Type B pancreatic cell (in vitro differentiated cells): Measurements from ENCODE around the gene MTRF1. TPM values are rescaled to one million over a fixed set of nuclear protein-coding genes. Genes with fewer than 3 reads are reported as not detected.
"Not testable (repeated sequence)": the region's sequence is repeated elsewhere in the genome, so short reads cannot be mapped to it uniquely, and the experiment has no call there.

Experiments used
- DNase-seq: peaks from one replicate; pipeline ENCODE4 v3.0.0; 2021; ENCODE audit warnings: mixed read lengths; ENCODE audit not compliant: unreplicated experiment; ENCODE audit errors: extremely low spot score
- H3K27ac Mint-ChIP-seq: 2 replicates; pipeline ENCODE4 v1.8.0; 2021; ENCODE audit warnings: mild to moderate bottlenecking, mixed read lengths
- H3K27me3 Mint-ChIP-seq: 2 replicates; pipeline ENCODE4 v1.8.0; 2021; ENCODE audit warnings: mixed read lengths
- H3K36me3 Mint-ChIP-seq: 2 replicates; pipeline ENCODE4 v1.8.0; 2021; ENCODE audit warnings: mixed read lengths
- H3K4me1 Mint-ChIP-seq: one replicate; pipeline ENCODE4 v1.8.0; 2021; ENCODE audit warnings: mixed read lengths; ENCODE audit not compliant: unreplicated experiment
- H3K4me3 Mint-ChIP-seq: 2 replicates; pipeline ENCODE4 v1.8.0; 2021; ENCODE audit warnings: mild to moderate bottlenecking, mixed read lengths
- H3K9me3 Mint-ChIP-seq: 2 replicates; pipeline ENCODE4 v1.8.0; 2021; ENCODE audit warnings: mixed read lengths
- CTCF ChIP-seq: fragments of 200-600 bp; sonication (generic); conservative IDR thresholded peaks from 2 replicates; pipeline ENCODE4 v1.5.0; 2021; ENCODE audit warnings: antibody characterized with exemption, mild to moderate bottlenecking
- total RNA-seq: library from RNA; stranded (reverse); gene quantifications from 2 replicates; pipeline ENCODE4 v1.2.1, GENCODE V29; 2021; ENCODE audit warnings: low replicate concordance

The MTRF1 gene
- total RNA-seq, 1 donor from 2014 or later, result 18.2 TPM

DNA sequence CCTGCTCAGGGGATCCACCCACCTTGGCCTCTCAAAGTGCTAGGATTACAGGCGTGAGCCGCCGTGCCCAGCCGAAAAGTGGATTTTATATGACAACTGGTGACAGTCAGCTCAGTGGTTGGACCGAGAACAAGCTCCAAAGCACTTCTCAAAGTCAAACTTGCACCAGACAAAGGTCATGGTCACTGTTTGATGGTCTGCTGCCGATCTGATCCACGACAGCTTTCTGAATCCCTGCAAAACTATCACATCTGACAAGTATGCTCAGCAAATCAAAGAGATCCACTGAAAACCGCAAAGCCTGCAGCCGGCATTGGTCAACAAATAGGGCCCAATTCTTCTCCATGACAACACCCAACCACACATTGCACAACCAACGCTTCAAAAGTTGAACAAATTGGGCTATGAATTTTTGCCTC lies 26.1 kb upstream of the MTRF1 start:
- Mint-ChIP-seq H3K4me3 (no peak overlapping the region), H3K27me3 (no peaks in the 10 kb centered on the region), H3K36me3 (no peaks in the 10 kb centered on the region), H3K4me1 (no peaks in the 10 kb centered on the region), H3K27ac (no peak overlapping the region), H3K9me3 (no peaks in the 10 kb centered on the region)
- no peak for DNase-seq
- no peak for TF ChIP-seq CTCF

DNA sequence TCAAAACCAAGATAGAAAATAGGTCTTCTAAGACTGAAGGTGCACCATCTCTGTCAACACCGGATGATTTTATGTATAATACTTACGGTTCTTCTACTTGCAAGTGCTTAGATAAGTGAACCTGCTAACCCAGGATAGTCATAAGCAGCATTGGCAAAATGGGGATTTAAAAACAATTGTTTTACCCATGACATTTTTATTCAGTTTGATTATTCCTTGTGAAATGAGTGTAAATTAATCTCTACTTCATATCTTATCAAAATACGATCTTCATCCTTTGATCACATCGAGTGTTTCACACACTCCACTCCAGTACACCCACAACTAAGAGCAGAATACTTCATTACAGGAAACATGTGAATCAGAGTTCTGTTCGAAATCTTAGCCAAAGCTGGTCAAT lies 23.0 kb upstream of the MTRF1 start:
- TF ChIP-seq CTCF, result no peak
- DNase-seq, result no peak
- Mint-ChIP-seq H3K9me3 (no peaks in the 10 kb centered on the region), H3K4me3 (no peak overlapping the region), H3K27me3 (no peaks in the 10 kb centered on the region), H3K4me1 (no peaks in the 10 kb centered on the region), H3K36me3 (no peaks in the 10 kb centered on the region), H3K27ac (no peak overlapping the region)

DNA sequence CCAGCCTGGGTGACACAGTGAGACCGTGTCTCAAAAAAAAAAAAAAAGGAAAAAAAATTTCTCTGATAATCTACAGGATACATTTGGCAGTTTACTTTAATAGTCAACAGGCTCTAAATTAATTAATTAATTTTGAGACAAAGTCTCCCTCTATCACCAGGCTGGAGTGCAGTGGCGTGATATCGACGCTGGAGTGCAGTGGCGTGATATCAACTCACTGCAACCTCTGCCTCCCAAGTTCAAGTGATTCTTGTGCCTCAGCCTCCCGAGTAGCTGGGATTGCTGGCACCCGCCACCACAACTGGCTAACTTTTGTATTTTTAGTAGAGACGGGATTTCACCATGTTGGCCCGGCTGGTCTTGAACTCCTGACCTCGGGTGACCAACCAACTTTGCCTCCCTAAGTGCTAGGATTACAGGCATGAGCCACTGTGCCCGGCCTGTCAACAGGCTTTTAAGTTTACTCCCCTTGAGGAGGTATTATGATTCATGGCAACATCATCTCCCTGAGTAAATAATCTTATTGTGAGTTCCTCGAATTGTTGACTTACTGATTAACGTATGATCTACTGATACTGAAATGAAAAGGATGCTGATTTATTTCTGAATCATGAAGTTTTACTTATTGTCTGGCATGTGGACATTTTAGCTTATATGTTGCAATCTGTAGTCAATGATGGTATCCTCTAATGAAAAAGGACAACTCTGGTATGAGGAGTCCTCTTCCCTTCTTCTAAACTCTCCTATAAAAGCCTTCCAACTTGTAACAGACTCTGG lies 21.3 kb upstream of the MTRF1 start:
- H3K4me1 Mint-ChIP-seq, result no peaks in the 10 kb centered on the region
- no peak for DNase-seq
- no peak for TF ChIP-seq CTCF
- H3K27me3 Mint-ChIP-seq, result no peaks in the 10 kb centered on the region
- no peaks in the 10 kb centered on the region for H3K36me3 Mint-ChIP-seq
- no peak overlapping the region for H3K4me3 Mint-ChIP-seq
- no peak overlapping the region for H3K27ac Mint-ChIP-seq
- H3K9me3 Mint-ChIP-seq, result no peaks in the 10 kb centered on the region

- no peak for DNase-seq
- no peaks in the 10 kb centered on the region for H3K4me1 Mint-ChIP-seq
- no peak overlapping the region for H3K27ac Mint-ChIP-seq
- H3K27me3 Mint-ChIP-seq, result no peaks in the 10 kb centered on the region
- no peaks in the 10 kb centered on the region for H3K36me3 Mint-ChIP-seq
- no peak for TF ChIP-seq CTCF
- no peaks in the 10 kb centered on the region for H3K9me3 Mint-ChIP-seq
- H3K4me3 Mint-ChIP-seq, result no peak overlapping the region
These were observed 18.8 kb upstream of the MTRF1 start for GRCh38 chr13:41282129-41282571.

GRCh38 chr13:41279156-41279555 lies 15.8 kb upstream of the MTRF1 start:
- H3K27me3 Mint-ChIP-seq, H3K36me3 Mint-ChIP-seq, DNase-seq, H3K4me1 Mint-ChIP-seq, H3K9me3 Mint-ChIP-seq, H3K4me3 Mint-ChIP-seq, H3K27ac Mint-ChIP-seq: not testable (repeated sequence)

GRCh38 chr13:41276824-41277223 lies 13.4 kb upstream of the MTRF1 start:
- Mint-ChIP-seq H3K36me3 (no peaks in the 10 kb centered on the region), H3K9me3 (no peaks in the 10 kb centered on the region)

More at GRCh38 chr13:41276824-41277223, 13.4 kb upstream of the MTRF1 start:
- no peaks in the 10 kb centered on the region for H3K27me3 Mint-ChIP-seq
- no peak for DNase-seq
- no peak for TF ChIP-seq CTCF
- no peak overlapping the region for H3K27ac Mint-ChIP-seq
- no peaks in the 10 kb centered on the region for H3K4me1 Mint-ChIP-seq
- H3K4me3 Mint-ChIP-seq, result no peak overlapping the region
